Lower lobe of right lung (tissue), 2 donors: Measurements from ENCODE around the gene RECQL5. TPM values are rescaled to one million over a fixed set of nuclear protein-coding genes. Genes with fewer than 3 reads are reported as not detected.

Experiments
- ATAC-seq, 2 donors: fragments of 200-7000 bp; cut with Tn5 transposase; one replicate each; pipeline ENCODE4 v1.9.1; 2020 to 2022; ENCODE audit warnings: mild to moderate bottlenecking in 2 of 2, moderate library complexity in 2 of 2
- DNase-seq: peaks from one replicate; pipeline ENCODE4 v3.0.0-alpha.2; 2020
- H3K27ac ChIP-seq: fragments of 200-600 bp; one replicate; pipeline ENCODE4 v1.8.0; 2022
- H3K27me3 ChIP-seq: fragments of 200-600 bp; one replicate; pipeline ENCODE4 v1.8.0; 2022; ENCODE audit warnings: low read depth
- H3K36me3 ChIP-seq: fragments of 200-600 bp; one replicate; pipeline ENCODE4 v1.8.0; 2022; ENCODE audit warnings: mild to moderate bottlenecking
- H3K4me1 ChIP-seq: fragments of 200-600 bp; one replicate; pipeline ENCODE4 v1.8.0; 2022
- H3K4me3 ChIP-seq: fragments of 200-600 bp; one replicate; pipeline ENCODE4 v1.8.0; 2022; ENCODE audit warnings: mild to moderate bottlenecking
- H3K9me3 ChIP-seq: fragments of 200-600 bp; one replicate; pipeline ENCODE4 v1.8.0; 2022
- CTCF ChIP-seq: fragments of 200-600 bp; IDR thresholded peaks from one replicate; pipeline ENCODE4 v1.8.0; 2022; ENCODE audit warnings: antibody characterized with exemption, mild to moderate bottlenecking
- intact Hi-C: fragments of 100-400 bp; cut with DNase I; formaldehyde crosslinking; loops from one replicate; pipeline ENCODE4 v1.11.0; 2022
- total RNA-seq: library from RNA; stranded (reverse); fragmentation: NEBNext Ultra II Directional; extraction: Animal tissue kit (Norgen Biotek cat#: 25700); gene quantifications from one replicate; pipeline ENCODE4 v1.2.1, GENCODE V29; 2021
- donor health status: DM: no; HTN: yes; CAD: no; lungs with severe emphysema.

RECQL5 gene
- total RNA-seq, 1 donor from 2014 or later, result 39.4 TPM

- DNase-seq, result no peak
- Histone ChIP-seq H3K4me3 (no peak overlapping the region), H3K9me3 (no peaks in the 10 kb centered on the region), H3K27ac (no peak overlapping the region), H3K4me1 (no peaks in the 10 kb centered on the region), H3K27me3 (no peaks in the 10 kb centered on the region), H3K36me3 (peaks cover 97% of the 10 kb centered on the region)
- no peak for ATAC-seq
- intact Hi-C loops, result no loop called here
- TF ChIP-seq CTCF, result no peak
These were observed 51.7 kb downstream of the RECQL5 start for GRCh38 chr17:75615301-75615700.

DNA sequence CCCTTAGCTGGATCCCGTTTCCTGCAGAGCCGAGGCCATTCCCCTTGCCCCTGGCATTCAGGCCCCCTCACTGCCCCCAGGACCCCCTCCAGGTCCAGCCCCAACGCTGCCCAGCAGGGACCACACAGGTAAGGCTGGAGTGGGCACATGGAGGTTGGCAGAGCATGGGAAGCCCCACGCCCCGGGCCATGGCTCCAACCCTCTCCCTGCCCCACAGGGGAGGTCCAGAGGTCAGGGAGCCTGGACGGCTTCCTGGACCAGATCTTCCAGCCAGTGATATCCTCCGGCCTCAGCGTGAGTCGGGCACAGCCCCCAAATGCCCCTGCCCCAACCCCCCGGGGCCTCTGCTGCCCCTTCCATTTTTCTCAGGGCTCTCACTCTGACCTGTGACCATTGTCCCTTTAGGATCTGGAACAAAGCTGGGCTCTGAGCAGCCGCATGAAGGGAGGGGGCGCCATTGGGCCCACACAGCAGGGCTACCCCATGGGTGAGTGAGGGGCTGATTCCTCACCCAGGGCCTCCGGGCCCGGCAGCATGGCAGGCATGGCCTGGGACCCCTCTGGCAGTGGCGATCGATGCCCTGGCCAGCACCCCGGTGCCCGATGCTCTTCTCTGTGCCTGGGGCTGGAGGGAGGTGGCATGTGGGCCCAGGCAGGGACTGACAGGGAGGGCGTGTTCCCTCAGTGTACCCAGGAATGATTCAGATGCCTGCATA is 52.2 kb downstream of the RECQL5 start:
- Histone ChIP-seq H3K27ac (no peak overlapping the region), H3K36me3 (peaks cover 97% of the 10 kb centered on the region), H3K27me3 (no peaks in the 10 kb centered on the region), H3K4me1 (no peaks in the 10 kb centered on the region), H3K9me3 (no peaks in the 10 kb centered on the region), H3K4me3 (no peak overlapping the region)
- no peak for ATAC-seq
- intact Hi-C loops, result no loop called here
- no peak for DNase-seq
- TF ChIP-seq CTCF, result no peak

GRCh38 chr17:75614006-75614405 is 52.9 kb downstream of the RECQL5 start:
- DNase-seq (no peak), ATAC-seq (no peak)
- no peaks in the 10 kb centered on the region for H3K27me3 ChIP-seq
- no peaks in the 10 kb centered on the region for H3K4me1 ChIP-seq
- no peak overlapping the region for H3K27ac ChIP-seq
- intact Hi-C loops, result no loop called here
- H3K4me3 ChIP-seq, result no peak overlapping the region
- peaks cover 90% of the 10 kb centered on the region for H3K36me3 ChIP-seq
- TF ChIP-seq CTCF, result no peak
- no peaks in the 10 kb centered on the region for H3K9me3 ChIP-seq

DNA sequence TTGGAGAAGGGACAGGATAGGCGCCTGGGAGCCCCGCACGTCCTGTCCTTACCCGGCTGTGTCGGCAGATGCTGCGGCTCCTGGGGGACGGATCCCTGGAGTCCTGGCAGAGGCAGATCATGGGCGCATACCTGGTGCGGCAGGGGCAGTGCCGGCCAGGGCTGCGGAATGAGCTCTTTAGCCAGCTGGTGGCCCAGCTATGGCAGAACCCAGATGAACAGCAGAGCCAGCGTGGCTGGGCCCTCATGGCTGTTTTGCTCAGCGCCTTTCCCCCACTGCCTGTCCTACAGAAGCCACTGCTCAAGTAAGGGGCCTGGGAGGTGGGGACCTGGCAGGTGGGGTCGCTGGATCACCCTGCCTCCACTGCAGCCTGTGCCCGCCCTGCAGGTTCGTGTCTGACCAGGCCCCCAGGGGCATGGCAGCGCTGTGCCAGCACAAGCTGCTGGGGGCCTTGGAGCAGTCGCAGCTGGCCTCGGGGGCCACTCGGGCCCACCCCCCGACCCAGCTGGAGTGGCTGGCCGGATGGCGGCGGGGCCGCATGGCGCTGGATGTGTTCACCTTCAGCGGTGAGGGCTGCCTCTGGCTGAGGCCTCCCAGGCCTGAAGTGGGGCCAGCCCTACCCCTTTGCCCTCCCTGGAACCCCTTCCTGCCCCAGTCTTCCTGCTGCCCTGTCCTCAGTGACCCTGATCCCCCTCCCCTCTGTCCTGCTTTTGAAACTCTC is 53.9 kb downstream of the RECQL5 start:
- Histone ChIP-seq H3K9me3 (no peaks in the 10 kb centered on the region), H3K27me3 (no peaks in the 10 kb centered on the region), H3K4me1 (no peaks in the 10 kb centered on the region), H3K36me3 (peaks cover 81% of the 10 kb centered on the region), H3K4me3 (no peak overlapping the region), H3K27ac (no peak overlapping the region)
- ATAC-seq, result no peak
- no peak for TF ChIP-seq CTCF
- intact Hi-C loops, result no loop called here
- DNase-seq, result no peak

DNA sequence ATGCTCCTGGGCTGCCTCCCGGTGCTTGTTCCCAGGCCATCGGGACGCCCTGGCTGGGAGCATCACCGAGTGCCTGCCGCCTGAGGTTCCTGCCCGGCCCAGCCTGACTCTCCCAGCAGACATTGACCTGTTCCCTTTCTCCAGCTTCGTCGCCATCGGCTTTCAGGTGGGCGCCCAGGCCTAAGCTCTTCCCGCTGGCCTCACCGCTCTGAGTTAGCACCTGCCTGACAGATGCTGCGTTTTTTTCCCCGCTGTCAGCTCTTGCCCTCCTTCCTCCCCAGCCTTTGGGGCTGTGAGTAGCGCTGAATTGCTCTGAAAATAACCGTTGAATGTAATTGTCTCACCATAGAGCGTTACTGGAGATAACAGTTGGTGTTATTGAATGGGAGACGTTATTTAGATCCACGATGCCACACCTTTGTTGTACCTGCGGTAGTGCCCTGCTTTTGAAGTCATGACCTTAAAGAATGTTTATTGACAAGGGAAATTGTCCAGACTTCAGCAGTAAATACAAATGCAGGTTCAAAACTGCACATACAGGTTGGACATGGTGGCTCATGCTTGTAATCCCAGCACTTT is 55.0 kb downstream of the RECQL5 start:
- ATAC-seq, result no peak
- no peak for DNase-seq

More for the DNA sequence above, 55.0 kb downstream of the RECQL5 start:
- Histone ChIP-seq H3K9me3 (no peaks in the 10 kb centered on the region), H3K36me3 (peaks cover 73% of the 10 kb centered on the region), H3K27me3 (no peaks in the 10 kb centered on the region), H3K4me1 (no peaks in the 10 kb centered on the region), H3K27ac (no peak overlapping the region), H3K4me3 (no peak overlapping the region)
- TF ChIP-seq CTCF, result no peak
- intact Hi-C loops, result no loop called here
